HG03432 (cell line): ENCODE data around the gene CHRNA5.

Experiments used
- ATAC-seq: cut with Tn5 transposase; IDR thresholded peaks from one replicate; pipeline ENCODE4 v1.9.1; 2021; ENCODE audit warnings: mild to moderate bottlenecking, moderate library complexity; ENCODE audit not compliant: unreplicated experiment

The CHRNA5 gene

DNA sequence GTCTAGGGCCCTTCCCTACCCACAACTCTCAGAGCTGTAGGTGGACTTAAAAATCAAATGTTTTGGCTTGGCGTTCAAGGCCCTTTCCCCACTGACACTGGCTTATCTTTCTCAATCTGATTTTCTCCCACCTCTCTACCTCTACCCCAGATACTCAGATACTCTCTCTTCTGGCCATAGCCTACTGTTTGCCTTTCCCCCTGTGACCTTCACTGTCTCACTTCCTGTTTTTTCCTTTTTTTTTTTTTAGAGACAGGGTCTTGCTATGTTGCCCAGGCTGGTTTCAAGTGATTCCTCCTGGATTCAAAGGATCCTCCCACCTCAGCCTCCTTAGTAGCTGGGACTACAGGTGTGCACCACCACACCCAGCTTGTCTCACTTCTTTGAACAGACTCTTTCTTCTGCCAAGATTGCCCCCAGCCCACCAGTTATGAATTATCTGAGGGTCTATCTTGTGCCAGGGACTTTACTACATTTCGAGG lies 71.1 kb downstream of the CHRNA5 start:
- no peak for ATAC-seq

DNA sequence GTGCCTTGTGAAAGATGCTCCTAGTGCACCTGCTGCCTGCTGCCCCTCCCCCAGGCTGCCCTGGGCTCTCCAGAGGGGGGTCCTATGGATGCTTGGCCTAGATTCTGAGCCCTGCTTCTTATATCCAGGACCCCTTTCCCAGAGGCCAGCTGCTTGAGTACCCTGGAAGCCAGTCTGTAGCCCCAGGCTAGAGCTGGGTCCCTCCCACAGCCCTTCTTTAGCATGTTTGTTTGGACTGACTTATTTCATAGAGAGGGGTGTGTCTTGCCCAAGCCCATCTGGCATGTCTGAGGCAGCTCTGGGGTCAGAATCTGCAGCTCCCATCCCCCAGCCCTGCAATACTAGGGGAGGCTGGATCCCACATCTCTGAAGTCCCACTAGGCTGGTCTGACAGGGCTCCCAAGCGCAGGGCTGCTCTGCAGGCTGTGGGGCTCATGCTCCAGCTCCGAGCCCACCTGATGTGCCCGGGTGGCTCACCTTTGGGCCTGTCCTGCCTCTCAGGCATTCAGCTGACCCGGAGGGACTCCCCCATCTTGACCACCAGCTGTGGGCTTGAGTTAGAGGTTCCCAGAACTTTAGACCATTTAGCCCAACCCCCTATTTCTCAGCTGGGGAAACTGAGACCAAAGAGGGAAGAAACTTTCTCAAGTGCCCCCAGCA lies 72.6 kb downstream of the CHRNA5 start:
- ATAC-seq: no peak

GRCh38 chr15:78638658-78639314 lies 73.5 kb downstream of the CHRNA5 start:
- ATAC-seq: no peak

- ATAC-seq: no peak
Observed at GRCh38 chr15:78640527-78641101, 75.3 kb downstream of the CHRNA5 start.

DNA sequence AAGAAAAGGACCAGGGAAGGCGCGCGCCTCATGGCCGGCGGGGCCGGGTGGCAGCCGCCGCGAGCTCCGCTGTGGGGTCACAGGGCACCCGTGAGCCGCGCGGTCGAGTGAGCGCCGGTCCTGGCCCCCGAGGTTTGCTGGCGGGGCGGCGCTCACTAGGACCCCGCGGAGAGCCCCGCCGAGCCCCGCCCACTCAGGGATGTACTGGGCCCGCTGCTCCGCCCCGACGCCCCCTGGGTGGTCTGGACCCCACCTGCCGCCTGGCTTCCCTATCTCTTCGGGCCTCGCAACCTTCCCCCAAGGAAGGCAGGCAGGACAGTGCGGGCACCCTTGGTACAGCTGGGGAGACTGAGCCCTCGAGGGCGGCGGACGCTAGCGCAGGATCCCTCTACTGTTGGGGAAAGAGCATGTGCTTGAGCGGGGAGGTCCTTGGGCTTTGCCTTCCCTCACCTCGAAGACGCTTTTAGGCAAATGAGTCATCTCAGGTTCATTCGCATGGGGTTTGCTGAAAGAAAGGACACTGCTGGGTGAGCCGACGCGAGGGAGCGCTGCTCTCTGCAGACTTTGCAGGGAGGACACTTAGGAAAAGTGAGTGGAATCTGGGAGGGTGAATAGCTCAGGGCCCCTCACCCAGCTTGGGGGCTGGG lies 75.9 kb downstream of the CHRNA5 start, which contains the start of gene CHRNB4:
TSS of gene CHRNB4 (minus strand) at position 109 of the 647 bp plus-strand sequence. CDS start at position 32, 77 bp downstream.
- no peak for ATAC-seq

GRCh38 chr15:78641749-78642275 lies 76.5 kb downstream of the CHRNA5 start:
- ATAC-seq: no peak

GRCh38 chr15:78642331-78642730 lies 77.0 kb downstream of the CHRNA5 start:
- no peak for ATAC-seq
